Measurements from ENCODE around the gene SPECC1L.

DNA sequence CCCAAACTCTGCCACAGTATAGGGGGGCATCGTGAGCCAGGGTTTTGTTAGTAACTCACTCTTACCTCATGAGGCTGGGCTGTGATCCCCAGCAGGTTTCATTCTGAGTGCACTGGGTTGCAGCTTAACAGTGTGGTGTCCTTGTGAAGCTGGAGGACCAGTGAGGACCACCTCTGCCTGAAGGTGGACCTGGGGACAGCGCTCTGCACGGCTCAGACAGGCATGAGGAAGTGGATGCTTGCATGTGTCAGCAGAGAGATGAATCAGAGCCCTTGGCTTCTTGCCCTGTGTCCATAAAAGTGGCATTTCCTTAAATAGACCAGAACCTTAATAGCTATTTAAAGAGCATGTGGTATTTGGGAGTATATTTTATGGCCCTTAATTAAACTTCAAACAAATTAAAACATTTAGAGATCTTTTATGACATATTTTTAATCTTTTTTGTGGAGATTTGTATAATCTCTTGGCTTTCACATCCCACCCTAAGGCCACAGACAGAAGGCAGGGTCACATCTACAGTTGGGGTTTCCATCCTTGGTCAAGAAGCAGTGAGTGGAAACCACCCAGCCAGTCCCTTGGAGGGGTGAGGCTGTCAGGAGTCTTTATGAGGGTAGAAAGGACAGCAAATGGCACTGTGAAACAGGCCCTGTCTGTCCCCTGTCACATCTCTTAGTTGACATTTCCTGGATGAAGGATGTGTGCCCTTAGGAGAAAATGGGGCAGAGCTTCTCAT, 132.0 kb downstream of the SPECC1L start:
- TF ChIP-seq EGR1 (IDR thresholded peaks at IDR 0.05), result no peak
- TF ChIP-seq NFIC (IDR thresholded peaks at IDR 0.05), result peak; percentile 79
- TF ChIP-seq FOXM1 (IDR thresholded peaks at IDR 0.05; ENCODE audit: borderline replicate concordance, low read depth), result no peak
- no peak for TF ChIP-seq YY1 (IDR thresholded peaks at IDR 0.05; ENCODE audit: low read depth)
- no peak for TF ChIP-seq RAD21 (IDR thresholded peaks at IDR 0.05; ENCODE audit: low read depth)
- TF ChIP-seq TAF1 (IDR thresholded peaks at IDR 0.05; ENCODE audit: low read depth), result no peak
- peak; percentile 35; the same call in 1 of the 2 replicates for TF ChIP-seq EP300 (IDR thresholded peaks at IDR 0.05; ENCODE audit: borderline replicate concordance)
- no peak for TF ChIP-seq CEBPB (IDR thresholded peaks at IDR 0.05)
- TF ChIP-seq REST (IDR thresholded peaks at IDR 0.05; ENCODE audit: low read depth), result no peak
- TF ChIP-seq TCF12 (IDR thresholded peaks at IDR 0.05; ENCODE audit: low read depth), result no peak
